SK-N-SH (cell line): ENCODE data around the gene TREM2. TPM values are rescaled to one million over a fixed set of nuclear protein-coding genes. Genes with fewer than 3 reads are reported as not detected.

ENCODE experiments used
- CTCF ChIA-PET: fragments of 300-600, 350-600 bp; formaldehyde crosslinking; extraction: SDS; loops from one replicate; lab custom pipeline; 2021; lab: Yijun Ruan, JAX
- POLR2A ChIA-PET: fragments of 350-600 bp; sonication (Branson Sonifier 250); formaldehyde crosslinking; extraction: SDS; loops from one replicate; lab custom pipeline; 2020; ENCODE audit warnings: antibody characterized with exemption, inconsistent platforms; lab: Yijun Ruan, JAX
- DNase-seq: peaks from one replicate; pipeline ENCODE4 v3.0.0; 2012
- H2AFZ ChIP-seq: fragments of 200-600 bp; sonication (generic); 2 replicates; pipeline ENCODE4 v1.8.1; 2016; ENCODE audit warnings: antibody characterized with exemption, mild to moderate bottlenecking, low read depth
- H3F3A ChIP-seq: fragments of 200-600 bp; sonication (generic); replicated peaks from 2 replicates; pipeline ENCODE3; 2016; ENCODE audit warnings: antibody characterized with exemption, mild to moderate bottlenecking; ENCODE audit not compliant: insufficient read depth
- H3K27ac ChIP-seq, 2 experiments: fragments of 200-500 bp in 1 of 2; fragments of 200-600 bp in 1 of 2; sonication (Bioruptor generic) in 1 of 2; sonication (generic), shearing (Covaris generic) in 1 of 2; 2 replicates each; pipeline versions ENCODE4 v1.5.1 to v1.6.1; 2014 to 2016; ENCODE audit warnings: low read depth in 2 of 2, inconsistent platforms in 1 of 2, low read length in 1 of 2, mild to moderate bottlenecking in 1 of 2, mixed read lengths in 1 of 2
- H3K27me3 ChIP-seq: fragments of 200-600 bp; sonication (generic), shearing (Covaris generic); 2 replicates; pipeline ENCODE4 v1.6.1; 2016; ENCODE audit warnings: mixed run types; ENCODE audit not compliant: insufficient read depth
- H3K36me3 ChIP-seq, 2 experiments: fragments of 200-500 bp in 1 of 2; fragments of 200-600 bp in 1 of 2; sonication (Bioruptor generic) in 1 of 2; sonication (generic) in 1 of 2; replicated peaks in 1 of 2; 2 replicates each; pipeline versions ENCODE3 to v1.5.1; 2014 to 2016; ENCODE audit warnings: low read length in 1 of 2, mild to moderate bottlenecking in 1 of 2; ENCODE audit not compliant: insufficient read depth in 2 of 2, control insufficient read depth in 1 of 2
- H3K4me1 ChIP-seq, 2 experiments: fragments of 200-500 bp in 1 of 2; fragments of 200-600 bp in 1 of 2; sonication (Bioruptor generic) in 1 of 2; sonication (generic), shearing (Covaris generic) in 1 of 2; 2 replicates each; pipeline versions ENCODE4 v1.5.1 to v1.6.1; 2014 to 2016; ENCODE audit warnings: low read depth in 1 of 2, low read length in 1 of 2, mixed run types in 1 of 2; ENCODE audit not compliant: insufficient read depth in 2 of 2, control insufficient read depth in 1 of 2
- H3K4me2 ChIP-seq: fragments of 200-600 bp; sonication (generic), shearing (Covaris generic); 2 replicates; pipeline ENCODE4 v1.6.1; 2017; ENCODE audit warnings: mixed run types
- H3K4me3 ChIP-seq, 2 experiments: fragments of 200-500 bp in 1 of 2; fragments of 200-600 bp in 1 of 2; sonication (Bioruptor generic) in 1 of 2; sonication (generic), shearing (Covaris generic) in 1 of 2; 2 replicates each; pipeline versions ENCODE4 v1.5.1 to v1.8.1; 2014 to 2016; ENCODE audit warnings: low read depth in 2 of 2, inconsistent platforms in 1 of 2, low read length in 1 of 2, mild to moderate bottlenecking in 1 of 2, mixed read lengths in 1 of 2, moderate library complexity in 1 of 2
- H3K79me2 ChIP-seq: fragments of 200-600 bp; sonication (generic); 2 replicates; pipeline ENCODE4 v1.8.1; 2017; ENCODE audit warnings: mild to moderate bottlenecking; ENCODE audit not compliant: insufficient read depth
- H3K9ac ChIP-seq: fragments of 200-600 bp; sonication (generic); 2 replicates; pipeline ENCODE4 v1.6.1; 2017; ENCODE audit warnings: mixed run types
- H3K9me2 ChIP-seq: fragments of 200-600 bp; sonication (generic); 2 replicates; pipeline ENCODE4 v1.6.1; 2017; ENCODE audit warnings: mixed run types
- H3K9me3 ChIP-seq: fragments of 200-600 bp; sonication (generic); 2 replicates; pipeline ENCODE4 v1.6.1; 2017; ENCODE audit warnings: mixed run types, mild to moderate bottlenecking, moderate library complexity
- H4K20me1 ChIP-seq: fragments of 200-600 bp; sonication (generic); 2 replicates; pipeline ENCODE4 v1.6.1; 2017; ENCODE audit warnings: mild to moderate bottlenecking, mixed run types; ENCODE audit not compliant: insufficient read depth
- CHD2 ChIP-seq: fragments of 150-350 bp; IDR thresholded peaks from 2 replicates; pipeline ENCODE4 v1.6.1; 2018; ENCODE audit warnings: low read length; ENCODE audit not compliant: partially characterized antibody
- EZH2phosphoT487 ChIP-seq: fragments of 200-600 bp; sonication (generic); IDR thresholded peaks from 2 replicates; pipeline ENCODE4 v1.6.1; 2017; ENCODE audit warnings: low read depth, mixed run types, mild to moderate bottlenecking, antibody characterized with exemption, moderate library complexity, borderline replicate concordance
- FOXJ3 ChIP-seq: sonication (generic); formaldehyde crosslinking; IDR thresholded peaks from 2 replicates; pipeline ENCODE4 v1.5.1; 2020; ENCODE audit warnings: mild to moderate bottlenecking, missing genetic modification reagents
- GABPA ChIP-seq: IDR thresholded peaks from 2 replicates; pipeline ENCODE4 v1.4.0; 2012; ENCODE audit warnings: low read depth, mild to moderate bottlenecking
- GATA2 ChIP-seq: sonication (generic); formaldehyde crosslinking; IDR thresholded peaks from 2 replicates; pipeline ENCODE4 v1.5.0; 2020; ENCODE audit warnings: mild to moderate bottlenecking, missing genetic modification reagents
- NFIC ChIP-seq: IDR thresholded peaks from 2 replicates; pipeline ENCODE4 v1.4.0; 2012; ENCODE audit warnings: borderline replicate concordance
- POLR2AphosphoS5 ChIP-seq: IDR thresholded peaks from 2 replicates; pipeline ENCODE4 v1.6.1; 2012; ENCODE audit warnings: low read depth, low read length
- RAD21 ChIP-seq: IDR thresholded peaks from 2 replicates; pipeline ENCODE4 v1.6.1; 2012; ENCODE audit warnings: mild to moderate bottlenecking, low read length
- RXRA ChIP-seq: IDR thresholded peaks from 2 replicates; pipeline ENCODE4 v1.4.0; 2012; ENCODE audit warnings: low read depth, mild to moderate bottlenecking, borderline replicate concordance
- TEAD4 ChIP-seq: IDR thresholded peaks from 2 replicates; pipeline ENCODE4 v1.4.0; 2012; ENCODE audit warnings: mild to moderate bottlenecking, borderline replicate concordance; ENCODE audit not compliant: insufficient read depth
- WGBS: methylation state at CpG from one replicate; pipeline ENCODE4 v1.1.6; 2017; ENCODE audit warnings: low lambda C conversion rate; 5-methylcytosine and 5-hydroxymethylcytosine counted together
- polyA plus RNA-seq, 3 experiments: library from polyadenylated mRNA; depleted of rRNA; stranded (reverse); fragments of >200 nt; gene quantifications; 2 replicates each; pipeline ENCODE4 v1.2.3, GENCODE V29; 2012
- TF ChIP-seq, protein P1 (sequence below): IDR thresholded peaks from 2 replicates; pipeline ENCODE4; 2012
- TF ChIP-seq, protein P2 (sequence below): IDR thresholded peaks from 2 replicates; pipeline ENCODE4 v1.4.0; 2012; ENCODE audit warnings: low read depth
- TF ChIP-seq, protein P3 (sequence below): IDR thresholded peaks from 2 replicates; pipeline ENCODE4 v1.4.0; 2012; ENCODE audit warnings: low read depth, borderline replicate concordance

TREM2 gene
- polyA plus RNA-seq, 1 of the 3 experiments (the other 2 are of a cell fraction), result not detected

DNA sequence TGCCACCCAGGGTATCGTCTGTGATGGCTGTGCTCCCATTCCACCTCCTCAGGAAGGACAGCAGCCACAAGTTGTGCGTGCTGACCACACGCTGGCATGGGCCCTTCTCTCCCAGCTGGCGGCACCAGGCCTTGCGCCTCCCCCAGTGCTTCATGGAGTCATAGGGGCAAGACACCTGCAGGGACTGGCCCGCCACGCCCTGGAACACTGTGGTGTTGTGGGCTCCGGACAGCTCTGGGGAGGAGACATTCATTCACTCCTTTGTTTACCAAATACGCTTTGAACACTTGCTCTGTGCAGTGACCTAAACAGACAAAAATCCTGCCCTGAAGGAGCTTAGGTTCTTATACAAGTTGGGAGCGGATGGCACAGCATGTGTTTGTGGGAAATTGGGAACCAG lies 1.5 kb downstream of the TREM2 start:
- no peak overlapping the region for H3K9ac ChIP-seq
- H4K20me1 ChIP-seq, result no peaks in the 10 kb centered on the region
- H3K27me3 ChIP-seq, result no peaks in the 10 kb centered on the region
- CTCF ChIA-PET, result no interaction called here
- H3K9me3 ChIP-seq, result no peaks in the 10 kb centered on the region
- H3K4me3 ChIP-seq, result no peak overlapping the region
- H3K27ac ChIP-seq, result no peak overlapping the region
- no peaks in the 10 kb centered on the region for H3K4me1 ChIP-seq
- WGBS, result 58% methylated on average over 9 of the region's 10 CpGs
- no peak overlapping the region for H3K4me2 ChIP-seq
- POLR2A ChIA-PET, result no interaction called here
- H3K36me3 ChIP-seq, result no peaks in the 10 kb centered on the region
- no peak for TF ChIP-seq EZH2phosphoT487
- no peak for TF ChIP-seq RXRA
- TF ChIP-seq, protein P1, sequence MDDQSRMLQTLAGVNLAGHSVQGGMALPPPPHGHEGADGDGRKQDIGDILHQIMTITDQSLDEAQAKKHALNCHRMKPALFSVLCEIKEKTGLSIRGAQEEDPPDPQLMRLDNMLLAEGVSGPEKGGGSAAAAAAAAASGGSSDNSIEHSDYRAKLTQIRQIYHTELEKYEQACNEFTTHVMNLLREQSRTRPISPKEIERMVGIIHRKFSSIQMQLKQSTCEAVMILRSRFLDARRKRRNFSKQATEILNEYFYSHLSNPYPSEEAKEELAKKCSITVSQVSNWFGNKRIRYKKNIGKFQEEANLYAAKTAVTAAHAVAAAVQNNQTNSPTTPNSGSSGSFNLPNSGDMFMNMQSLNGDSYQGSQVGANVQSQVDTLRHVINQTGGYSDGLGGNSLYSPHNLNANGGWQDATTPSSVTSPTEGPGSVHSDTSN, result no peak
- no peak for TF ChIP-seq RAD21
- TF ChIP-seq NFIC, result no peak
- no peak for TF ChIP-seq GABPA
- TF ChIP-seq, protein P2, sequence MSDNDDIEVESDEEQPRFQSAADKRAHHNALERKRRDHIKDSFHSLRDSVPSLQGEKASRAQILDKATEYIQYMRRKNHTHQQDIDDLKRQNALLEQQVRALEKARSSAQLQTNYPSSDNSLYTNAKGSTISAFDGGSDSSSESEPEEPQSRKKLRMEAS, result no peak
- no peak for TF ChIP-seq GATA2 (CRISPR knock-in tag)
- TF ChIP-seq FOXJ3 (CRISPR knock-in tag), result no peak
- TF ChIP-seq, protein P3, sequence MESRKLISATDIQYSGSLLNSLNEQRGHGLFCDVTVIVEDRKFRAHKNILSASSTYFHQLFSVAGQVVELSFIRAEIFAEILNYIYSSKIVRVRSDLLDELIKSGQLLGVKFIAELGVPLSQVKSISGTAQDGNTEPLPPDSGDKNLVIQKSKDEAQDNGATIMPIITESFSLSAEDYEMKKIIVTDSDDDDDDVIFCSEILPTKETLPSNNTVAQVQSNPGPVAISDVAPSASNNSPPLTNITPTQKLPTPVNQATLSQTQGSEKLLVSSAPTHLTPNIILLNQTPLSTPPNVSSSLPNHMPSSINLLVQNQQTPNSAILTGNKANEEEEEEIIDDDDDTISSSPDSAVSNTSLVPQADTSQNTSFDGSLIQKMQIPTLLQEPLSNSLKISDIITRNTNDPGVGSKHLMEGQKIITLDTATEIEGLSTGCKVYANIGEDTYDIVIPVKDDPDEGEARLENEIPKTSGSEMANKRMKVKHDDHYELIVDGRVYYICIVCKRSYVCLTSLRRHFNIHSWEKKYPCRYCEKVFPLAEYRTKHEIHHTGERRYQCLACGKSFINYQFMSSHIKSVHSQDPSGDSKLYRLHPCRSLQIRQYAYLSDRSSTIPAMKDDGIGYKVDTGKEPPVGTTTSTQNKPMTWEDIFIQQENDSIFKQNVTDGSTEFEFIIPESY, result no peak
- no peak for TF ChIP-seq TEAD4
- no peaks in the 10 kb centered on the region for H3K9me2 ChIP-seq
- no peaks in the 10 kb centered on the region for H3F3A ChIP-seq
- H2AFZ ChIP-seq, result no peak overlapping the region
- DNase-seq, result no peak
- H3K79me2 ChIP-seq, result no peaks in the 10 kb centered on the region

DNA sequence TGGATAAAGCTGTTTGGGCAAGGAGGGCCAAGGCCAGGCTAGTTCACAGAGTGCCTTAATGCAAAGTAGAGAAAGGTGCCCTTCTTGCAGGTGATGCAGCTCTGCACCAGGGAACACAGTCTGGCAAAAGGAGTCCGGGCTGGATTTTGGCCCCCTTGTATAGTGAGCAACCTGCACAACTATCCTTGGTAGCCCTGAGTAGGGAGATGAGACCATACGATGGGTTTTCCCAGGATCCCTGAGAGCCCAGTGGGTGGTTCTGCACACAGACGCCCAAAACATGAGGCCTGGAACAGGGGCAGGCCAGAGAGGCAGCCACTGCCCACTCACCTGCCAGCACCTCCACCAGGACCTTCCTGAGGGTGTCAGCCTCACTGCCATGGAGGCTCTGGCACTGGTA lies 2.0 kb downstream of the TREM2 start:
- H3K9me3 ChIP-seq, result no peaks in the 10 kb centered on the region
- TF ChIP-seq CHD2 (no peak), POLR2AphosphoS5 (no peak), FOXJ3 (CRISPR knock-in tag) (no peak)
- TF ChIP-seq, all 33 proteins: peak for 0
- Histone ChIP-seq H3K4me2 (no peak overlapping the region), H3K27ac (no peak overlapping the region), H2AFZ (no peak overlapping the region), H4K20me1 (no peaks in the 10 kb centered on the region), H3K79me2 (no peaks in the 10 kb centered on the region), H3K27me3 (no peaks in the 10 kb centered on the region), H3F3A (no peaks in the 10 kb centered on the region), H3K36me3 (no peaks in the 10 kb centered on the region), H3K4me3 (no peak overlapping the region), H3K9ac (no peak overlapping the region), H3K9me2 (no peaks in the 10 kb centered on the region), H3K4me1 (no peaks in the 10 kb centered on the region)
- WGBS, result no CpG with 5 or more reads among the region's 3 CpGs
- CTCF ChIA-PET, result no interaction called here
- POLR2A ChIA-PET, result no interaction called here
- DNase-seq, result no peak
